Measurements from ENCODE around the gene PDE6B.
"Not testable (repeated sequence)": the region's sequence is repeated elsewhere in the genome, so short reads cannot be mapped to it uniquely, and the experiment has no call there.

Gene PDE6B

DNA sequence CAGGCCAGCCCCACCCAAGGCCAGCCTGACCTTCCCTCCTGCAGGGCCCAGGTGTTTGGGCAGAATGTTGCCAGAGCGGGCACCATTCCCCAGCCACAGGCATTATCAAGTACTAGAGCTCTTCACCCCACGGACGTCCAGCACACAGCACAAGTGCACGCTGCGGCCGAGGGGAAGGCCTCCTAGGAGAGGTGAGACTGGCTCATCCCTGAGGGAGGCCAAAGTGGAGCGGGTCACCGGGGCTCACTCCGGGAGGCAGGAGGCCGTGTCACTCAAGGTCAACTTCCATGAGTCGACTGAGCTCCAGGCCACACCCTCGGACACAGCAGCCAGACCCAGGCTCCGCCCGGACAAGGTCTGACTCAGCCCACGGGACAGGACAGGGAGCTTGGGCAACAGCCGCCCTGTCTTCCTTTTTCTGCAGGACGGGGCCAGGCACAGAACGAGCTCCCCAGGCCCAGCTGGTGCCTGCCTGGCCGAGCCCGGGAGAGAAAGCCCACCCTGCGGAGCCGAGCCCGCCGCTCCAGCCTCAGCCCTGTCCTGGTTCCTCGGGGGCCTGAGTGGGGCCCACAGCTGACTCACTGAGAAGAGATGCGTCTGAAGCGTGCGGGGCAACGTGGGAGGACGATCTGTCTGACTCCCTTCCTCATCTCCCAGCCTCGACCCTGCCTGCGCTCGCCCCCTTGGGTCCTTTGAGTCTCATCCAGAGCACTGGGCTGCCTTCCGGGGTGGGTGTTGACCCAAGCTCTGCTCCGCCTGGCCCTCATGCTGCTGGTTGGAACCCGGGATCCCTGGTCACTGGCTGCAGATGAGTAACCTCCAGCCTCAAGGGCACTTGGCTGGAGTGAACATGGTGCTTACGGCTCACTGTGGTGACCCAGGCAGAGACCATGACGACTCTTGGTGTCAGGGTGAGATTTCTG, 61.9 kb downstream of the PDE6B start:
- DNase-seq: peak; percentile 65

DNA sequence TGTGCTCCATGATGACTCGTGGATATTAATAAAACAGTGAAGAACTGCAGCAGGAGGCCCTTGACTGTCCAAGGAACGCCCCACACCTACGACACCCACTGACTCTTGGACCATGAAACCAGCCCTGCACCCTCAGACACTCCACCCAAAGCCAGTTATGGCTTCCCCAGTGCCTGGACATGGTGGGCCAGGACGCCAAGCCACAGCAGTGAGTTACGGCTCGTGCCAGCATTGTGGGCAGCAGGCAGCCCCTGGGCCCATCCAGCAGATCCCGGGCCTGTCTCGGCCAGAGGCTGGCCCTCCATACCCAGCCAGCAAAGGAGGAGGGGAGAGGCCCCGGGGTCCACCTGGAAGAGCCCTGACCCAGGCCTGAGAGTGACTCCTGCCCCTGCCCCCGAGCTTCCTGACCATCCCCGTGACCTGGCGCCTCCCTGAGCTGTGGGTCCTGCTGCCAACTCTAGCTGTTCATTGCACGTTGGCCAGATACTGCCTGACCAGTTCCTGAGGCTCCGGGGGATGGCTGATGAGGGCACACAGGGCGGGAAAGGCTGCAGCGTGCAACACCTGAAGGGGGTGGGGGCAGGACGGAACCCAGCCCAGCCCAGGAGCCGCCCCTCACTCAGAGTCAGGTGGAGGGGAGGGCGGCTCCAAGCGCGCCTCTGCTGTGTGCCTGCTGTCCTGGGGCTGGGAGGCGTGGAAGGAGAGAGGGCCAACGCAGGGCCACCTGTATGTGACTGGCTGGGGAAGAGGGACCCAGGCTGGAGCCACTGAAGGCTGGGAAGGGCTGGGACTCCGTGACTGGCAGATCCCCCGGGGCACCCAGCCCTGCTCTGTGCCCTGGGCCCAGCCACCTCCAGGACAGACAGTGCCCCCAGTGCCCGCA, 62.8 kb downstream of the PDE6B start:
- DNase-seq: no peak

DNA sequence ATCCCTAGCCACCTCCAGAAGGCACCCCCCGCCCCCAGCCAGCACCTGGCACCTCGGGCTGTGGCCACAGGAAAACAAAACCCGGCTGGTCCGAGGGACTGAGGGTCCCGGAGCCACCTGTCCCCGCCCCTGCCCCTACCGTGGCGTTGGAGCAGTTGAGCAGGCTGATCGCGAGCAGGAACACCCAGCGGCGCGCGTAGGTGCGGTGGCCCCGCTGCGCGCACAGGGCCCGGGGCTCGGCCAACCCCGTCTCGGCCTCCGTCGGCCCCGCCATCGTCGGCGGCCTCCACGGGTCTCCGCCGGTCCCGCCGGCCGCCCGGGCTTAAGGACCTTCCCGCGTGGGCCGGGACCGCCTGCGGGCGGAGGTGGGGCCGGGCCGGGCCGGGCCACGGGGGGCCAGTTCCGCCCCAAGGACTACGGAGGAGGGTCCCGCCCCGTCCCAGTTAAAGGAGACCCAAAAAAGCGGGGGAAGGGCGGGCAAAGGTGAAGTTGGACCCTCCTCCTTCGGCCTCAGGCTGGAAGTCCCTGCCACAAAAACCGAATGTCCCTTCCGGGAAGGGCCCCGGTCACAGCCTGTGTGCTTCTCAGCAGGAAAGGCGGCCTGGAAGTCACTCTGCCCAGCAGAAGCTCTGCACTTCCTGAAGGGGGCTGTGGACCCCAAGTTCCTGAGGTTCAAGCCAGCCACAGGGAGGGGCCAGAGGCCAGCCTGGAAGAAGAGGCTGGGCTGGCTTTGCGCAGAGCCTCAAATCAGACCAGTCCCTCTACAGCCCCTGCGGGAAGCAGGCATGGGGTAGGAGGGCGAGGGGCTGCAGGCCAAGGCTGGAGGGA, 63.7 kb downstream of the PDE6B start, which contains the start of gene SLC49A3:
TSS of gene SLC49A3 (minus strand) at position 298 of the 828 bp plus-strand sequence. CDS start at position 274, 24 bp downstream.
- no peak for DNase-seq

DNA sequence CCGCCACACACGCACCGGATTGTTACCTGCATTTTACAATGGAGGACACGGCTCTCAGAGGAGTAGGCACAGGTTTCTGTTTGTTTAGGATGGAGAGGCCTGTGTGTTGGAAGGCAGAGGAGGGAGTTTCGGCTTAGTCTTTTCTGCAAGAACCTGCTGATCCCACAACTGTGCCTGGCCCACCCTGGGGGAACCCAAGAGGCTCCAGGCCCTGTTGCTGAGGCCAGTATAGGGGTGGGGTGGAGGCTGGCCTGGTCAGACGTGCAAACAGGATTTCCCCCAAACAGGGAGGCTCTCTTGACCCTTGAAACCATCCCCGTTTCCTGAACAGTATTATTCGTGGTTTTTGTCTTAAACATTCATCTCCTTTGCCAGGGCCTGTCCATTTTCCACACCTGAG, 64.3 kb downstream of the PDE6B start:
- DNase-seq: no peak

DNA sequence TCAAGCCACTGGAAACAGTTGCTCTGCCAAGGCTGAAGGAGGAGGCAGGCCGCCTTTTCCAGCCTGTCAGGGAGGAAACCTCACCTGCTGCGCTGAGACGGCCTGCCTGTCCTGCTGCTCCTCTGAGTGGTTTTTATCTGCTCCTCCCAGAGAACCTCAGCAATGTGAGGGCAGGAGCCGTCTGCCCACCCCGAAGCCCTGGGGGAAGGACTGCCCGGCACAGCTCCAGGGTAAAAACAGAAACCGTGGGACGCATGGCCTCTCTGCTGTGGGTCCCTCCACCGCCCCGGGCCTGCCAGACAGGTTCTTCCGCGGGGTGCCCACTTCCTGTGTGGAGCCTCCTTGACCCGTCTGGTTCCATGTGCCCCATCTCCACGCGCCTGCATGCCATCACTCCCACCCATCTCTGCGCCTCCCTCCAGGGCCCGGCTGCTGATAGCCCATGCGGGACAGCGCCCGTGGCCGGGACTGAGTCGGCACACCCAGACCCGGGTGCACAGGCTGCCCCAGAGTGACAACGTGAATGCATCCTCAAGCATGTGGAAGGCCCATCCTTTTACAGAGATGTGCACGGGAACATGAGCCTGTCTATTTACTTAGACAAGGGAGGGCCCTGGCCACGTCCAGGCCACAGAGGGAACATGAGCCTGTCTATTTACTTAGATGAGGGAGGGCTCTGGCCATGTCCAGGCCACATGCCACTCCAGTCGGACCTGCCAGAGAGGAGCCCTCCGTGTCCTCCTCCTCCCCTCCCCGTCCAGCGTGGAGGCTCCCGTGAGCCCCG, 67.6 kb downstream of the PDE6B start:
- DNase-seq: no peak

DNA sequence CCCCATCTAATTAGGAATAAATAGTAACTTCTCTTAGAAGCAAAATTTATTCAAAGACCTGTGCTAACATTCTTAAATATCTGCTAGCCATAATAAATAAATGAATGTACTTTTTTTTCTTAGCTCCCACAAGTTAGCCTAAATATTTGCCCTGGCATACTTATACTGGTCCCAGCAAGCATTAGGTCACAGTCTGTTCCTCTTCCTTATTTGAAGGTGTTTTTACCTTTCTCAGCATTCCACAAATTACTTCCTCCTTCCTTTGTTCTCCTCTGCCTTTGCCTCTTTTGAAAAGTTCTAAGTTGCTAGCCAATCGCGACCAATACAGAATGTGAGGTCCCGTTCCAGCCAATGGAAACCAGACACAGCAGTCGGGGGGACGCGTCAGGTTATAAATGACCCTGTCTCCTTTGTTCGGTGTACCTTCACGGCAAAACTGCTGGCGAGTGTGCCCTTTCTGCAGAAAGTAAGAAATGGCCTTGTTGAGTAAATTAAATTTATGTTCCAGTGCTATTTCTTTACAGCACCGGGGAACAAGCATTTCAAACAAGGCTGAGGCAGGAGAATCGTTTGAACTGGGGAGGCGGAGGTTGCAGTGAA, 69.1 kb downstream of the PDE6B start:
- DNase-seq: not testable (repeated sequence)

DNA sequence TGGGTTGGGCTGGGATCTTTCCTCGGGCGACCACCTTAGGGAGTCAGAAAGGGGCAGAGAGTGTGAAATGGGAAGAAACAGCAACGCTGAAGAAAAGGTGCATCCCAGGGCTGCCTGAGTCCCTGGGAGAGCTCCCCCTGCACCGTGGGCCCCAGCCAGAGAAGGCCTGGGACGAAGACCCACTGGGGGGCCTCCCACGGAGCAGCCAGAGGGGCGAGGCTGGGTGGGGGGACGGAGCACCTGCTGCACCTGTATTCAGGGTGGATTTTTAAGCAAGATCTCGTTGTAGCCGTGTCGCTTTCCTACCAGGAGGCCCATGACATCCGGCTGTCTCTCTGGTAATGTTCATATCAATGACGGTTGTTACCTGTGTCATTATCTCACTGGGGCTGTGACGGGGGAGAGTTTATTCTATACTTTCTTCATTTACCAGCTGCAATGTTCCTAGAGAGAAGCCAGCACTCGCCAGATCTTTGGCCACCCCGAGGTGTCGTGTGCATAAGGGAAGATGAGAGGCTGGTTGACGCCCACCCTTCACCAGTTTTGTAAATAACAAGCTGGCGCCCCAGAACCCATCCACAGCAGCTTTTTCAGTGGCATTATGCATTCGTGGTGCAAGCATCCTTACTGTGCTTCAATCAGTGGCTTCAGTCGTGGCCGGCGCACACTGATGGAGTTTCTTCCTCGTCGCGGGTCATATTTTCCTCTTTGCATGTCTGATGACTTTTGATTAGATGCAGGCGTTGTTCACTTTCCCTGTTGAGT, 74.6 kb downstream of the PDE6B start:
- no peak for DNase-seq

DNA sequence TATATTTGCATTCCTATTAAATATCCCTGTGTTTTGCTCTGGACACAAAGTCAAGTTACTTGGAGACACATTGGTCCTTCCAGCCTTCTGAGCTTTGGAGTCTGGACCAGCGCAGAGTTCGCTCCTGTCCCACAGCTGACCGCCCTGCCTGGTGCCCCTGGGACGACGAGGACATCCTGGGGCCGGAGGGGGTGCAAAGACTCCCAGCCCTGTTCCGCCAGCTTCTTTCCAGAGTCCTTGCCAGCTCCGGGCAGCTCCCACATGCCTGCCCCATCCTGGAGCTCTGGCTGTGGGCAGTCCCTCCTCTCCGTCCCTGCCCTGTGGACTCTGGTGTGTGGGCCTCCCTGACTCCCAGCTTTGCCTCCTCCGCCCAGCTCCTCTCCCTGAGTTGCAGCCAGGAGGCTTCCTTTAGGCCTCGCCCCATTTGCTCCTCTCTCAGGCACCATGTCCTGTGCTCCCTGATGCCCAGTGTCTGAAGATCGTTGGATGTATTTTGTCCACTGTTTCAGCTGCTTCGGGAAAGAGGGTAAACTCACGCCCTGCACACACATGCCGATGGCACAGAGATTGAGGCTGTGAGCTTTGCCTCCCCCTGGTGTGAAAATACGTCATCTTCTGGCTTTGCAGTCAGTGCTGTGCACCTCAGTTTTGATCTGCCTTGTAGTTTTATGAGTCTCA, 75.4 kb downstream of the PDE6B start:
- DNase-seq: no peak

GRCh38 chr4:702618-703048, 77.3 kb downstream of the PDE6B start:
- DNase-seq: no peak

- DNase-seq: no peak
These were observed 78.2 kb downstream of the PDE6B start for GRCh38 chr4:703336-704197.

DNA sequence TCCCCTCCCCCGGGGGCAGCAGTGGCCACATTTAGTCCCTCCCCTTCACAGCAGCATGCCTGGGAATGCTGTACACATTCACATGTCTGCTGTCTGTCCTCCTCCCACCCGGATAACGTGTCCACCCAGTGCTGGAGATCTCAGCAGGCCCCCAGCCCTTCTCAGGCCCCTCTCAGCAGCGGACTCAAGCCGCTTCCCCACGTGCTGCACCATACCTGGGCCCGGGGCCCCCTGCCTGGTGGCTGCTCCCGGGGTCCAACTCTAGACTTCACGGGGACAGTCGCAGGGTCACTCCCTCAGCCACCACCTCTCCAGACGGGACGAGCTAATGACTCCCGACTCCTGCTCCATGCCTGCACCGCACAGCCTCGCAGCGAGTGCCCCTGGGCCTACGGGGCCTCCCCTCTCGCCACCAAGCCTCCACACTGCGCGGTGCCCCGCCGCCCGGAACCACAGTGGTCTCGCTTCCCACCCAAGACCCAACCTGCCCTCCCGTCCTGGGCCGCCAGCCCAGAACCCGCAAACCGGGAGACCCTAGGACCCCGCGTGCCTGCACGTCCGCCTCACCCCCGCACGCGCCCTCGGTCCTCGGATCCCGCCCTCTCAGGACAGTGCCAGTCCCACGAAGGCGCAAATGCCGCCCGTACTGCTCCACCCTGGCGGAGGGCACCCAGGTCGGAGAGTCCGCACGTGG, 79.0 kb downstream of the PDE6B start:
- no peak for DNase-seq

DNA sequence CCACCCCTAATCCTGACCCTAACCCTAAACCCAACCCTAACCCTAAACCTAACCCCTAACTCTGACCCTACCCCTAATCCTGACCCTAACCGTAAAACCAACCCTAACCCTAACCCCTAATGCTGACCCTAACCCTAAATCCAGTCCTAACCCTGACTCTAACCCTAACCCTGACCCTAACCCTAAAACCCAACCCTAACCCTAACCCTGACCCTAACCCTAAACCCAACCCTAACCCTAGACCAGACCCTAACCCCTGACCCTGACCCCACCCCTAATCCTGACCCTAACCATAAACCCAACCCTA, 79.6 kb downstream of the PDE6B start:
- no peak for DNase-seq

DNA sequence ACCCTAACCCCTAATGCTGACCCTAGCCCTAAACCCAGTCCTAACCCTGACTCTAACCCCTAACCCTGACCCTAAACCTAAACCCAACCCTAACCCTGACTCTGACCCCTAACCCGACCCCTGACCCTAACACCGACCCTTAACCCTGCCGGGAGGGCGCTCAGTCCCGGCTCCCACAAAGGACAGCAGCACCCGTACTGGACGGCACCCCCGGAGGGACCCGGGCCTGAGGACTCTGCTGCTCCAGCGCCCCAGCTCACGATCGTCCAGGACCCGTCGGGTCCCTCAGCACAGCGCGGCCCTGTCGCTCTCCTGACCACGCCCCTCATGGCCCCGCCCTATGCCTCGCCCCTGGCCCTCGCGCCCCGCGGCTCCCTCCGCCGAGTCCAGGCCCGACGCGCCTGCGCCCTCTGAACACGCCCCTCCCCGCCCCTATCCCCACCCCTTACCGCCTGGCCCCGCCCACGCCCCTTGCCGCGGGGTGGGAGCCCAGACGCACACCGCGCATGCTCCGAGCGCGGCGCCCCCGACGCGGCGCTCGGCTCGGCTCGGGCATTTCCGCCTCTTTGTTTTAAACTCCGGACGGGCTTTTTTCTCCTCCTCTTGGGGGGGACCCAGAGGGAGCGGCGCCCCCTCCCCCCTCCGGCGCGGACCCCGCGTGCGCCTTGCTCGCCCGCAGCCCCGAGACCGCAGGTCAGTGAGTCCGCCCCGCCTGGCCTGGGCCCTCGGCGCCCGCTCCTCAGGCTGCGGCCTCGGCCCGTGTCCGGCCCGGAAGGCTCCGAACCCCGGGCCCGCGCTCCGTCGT, 80.1 kb downstream of the PDE6B start, which contains the start of gene PCGF3:
TSS of gene PCGF3 (plus strand) at position 555 of the 805 bp plus-strand sequence. CDS start 27,849 bp downstream, outside the sequence.
- peak; percentile 77 for DNase-seq

DNA sequence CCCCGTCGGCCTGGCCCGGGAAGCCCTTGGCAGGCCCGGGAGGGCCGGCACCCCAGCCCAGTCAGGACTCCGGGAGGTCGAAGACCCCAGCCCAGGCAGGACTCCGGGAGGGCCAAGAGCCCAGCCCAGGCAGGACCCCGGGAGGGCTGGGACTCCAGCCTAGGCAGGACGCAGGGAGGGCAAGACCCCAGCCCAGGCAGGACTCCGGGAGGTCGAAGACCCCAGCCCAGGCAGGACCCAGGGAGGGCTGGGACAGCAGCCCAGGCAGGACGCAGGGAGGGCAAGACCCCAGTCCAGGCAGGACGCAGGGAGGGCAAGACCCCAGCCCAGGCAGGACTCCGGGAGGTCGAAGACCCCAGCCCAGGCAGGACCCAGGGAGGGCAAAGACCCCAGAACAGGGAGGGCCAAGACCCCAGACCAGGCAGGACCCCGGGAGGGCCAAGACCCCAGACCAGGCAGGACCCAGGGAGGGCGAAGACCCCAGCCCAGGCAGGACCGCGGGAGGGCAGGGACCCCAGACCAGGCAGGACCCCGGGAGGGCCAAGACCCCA, 80.8 kb downstream of the PDE6B start:
- not testable (repeated sequence) for DNase-seq

DNA sequence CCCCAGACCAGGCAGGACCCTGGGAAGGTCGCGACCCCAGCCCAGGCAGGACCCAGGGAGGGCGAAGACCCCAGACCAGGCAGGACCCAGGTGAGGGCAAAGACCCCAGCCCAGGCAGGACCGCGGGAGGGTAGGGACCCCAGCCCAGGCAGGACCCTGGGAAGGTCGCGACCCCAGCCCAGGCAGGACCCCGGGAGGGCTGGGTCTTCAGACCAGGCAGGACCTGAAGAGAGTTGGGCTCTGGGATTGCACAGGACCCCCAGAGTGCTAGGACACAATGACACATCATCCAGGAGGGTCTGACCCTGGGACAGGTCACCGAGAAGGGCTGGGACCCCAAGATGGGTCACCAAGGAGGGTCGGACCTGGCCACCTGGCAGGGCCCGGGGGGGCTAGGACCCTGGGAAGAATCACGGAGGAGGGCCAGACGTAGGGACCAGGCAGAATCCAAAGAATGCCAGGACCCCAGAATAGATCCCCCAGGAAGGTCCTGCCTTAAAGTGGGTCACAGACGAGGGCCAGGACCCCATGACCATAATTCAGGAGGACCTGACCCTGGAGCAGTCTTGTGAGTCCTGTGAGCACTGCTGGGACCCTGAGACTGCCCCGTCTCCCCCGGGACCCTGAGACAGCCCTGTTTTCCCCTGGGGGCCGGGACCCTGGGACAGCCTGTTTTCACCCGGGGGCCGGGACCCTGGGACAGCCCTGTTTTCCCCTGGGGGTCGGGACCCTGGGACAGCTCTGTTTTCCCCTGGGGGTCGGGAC, 81.6 kb downstream of the PDE6B start:
- no peak for DNase-seq

DNA sequence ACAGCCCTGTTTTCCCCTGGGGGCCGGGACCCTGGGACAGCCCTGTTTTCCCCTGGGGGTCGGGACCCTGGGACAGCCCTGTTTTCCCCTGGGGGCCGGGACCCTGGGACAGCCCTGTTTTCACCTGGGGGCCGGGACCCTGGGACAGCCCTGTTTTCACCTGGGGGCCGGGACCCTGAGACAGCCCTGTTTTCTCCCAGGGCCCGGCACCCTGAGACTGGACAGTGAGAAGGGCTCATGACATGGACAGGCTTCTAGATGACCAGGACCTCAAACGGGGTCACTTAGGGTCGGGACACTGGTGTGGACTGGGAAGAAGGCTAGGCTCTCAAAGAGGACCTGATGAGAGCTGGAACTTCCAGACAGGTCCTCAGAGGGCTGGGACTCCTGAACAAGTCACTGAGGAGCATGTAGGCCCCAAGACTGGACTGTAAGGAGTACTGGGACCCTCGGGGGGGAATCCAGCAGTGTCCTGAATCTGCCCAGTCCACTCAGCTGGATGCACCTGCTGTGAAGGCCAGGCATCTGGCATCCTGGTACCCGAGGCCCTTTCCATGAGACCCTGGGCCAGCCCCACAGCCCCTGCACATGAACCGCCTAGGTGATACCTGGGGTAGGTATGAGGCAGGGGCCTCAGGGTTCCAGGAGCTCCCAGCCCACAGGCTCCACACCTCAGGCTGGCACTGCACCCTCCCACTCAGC, 82.7 kb downstream of the PDE6B start:
- no peak for DNase-seq

Measured in kidney glomerular epithelial cell (primary cell).